Ovary (tissue), 9 donors: Measurements from ENCODE around the gene CCRL2. TPM values are rescaled to one million over a fixed set of nuclear protein-coding genes. Genes with fewer than 3 reads are reported as not detected.

Experiments
- DNase-seq, 5 donors: peaks; one replicate each; pipeline ENCODE4 v3.0.0-alpha.2; 2019 to 2020
- H3K27ac ChIP-seq, 2 donors: fragments of 200-600 bp; one replicate each; pipeline versions ENCODE4 v1.5.1 to v1.8.0; 2019 to 2022
- H3K27me3 ChIP-seq: fragments of 200-600 bp; one replicate; pipeline ENCODE4 v1.8.0; 2022
- H3K36me3 ChIP-seq: fragments of 200-600 bp; sonication (generic); one replicate; pipeline ENCODE4 v1.5.1; 2019
- H3K4me1 ChIP-seq: one replicate; pipeline ENCODE4 v1.8.1; 2013; ENCODE audit warnings: mild to moderate bottlenecking, moderate library complexity; ENCODE audit not compliant: insufficient read depth
- H3K4me3 ChIP-seq: fragments of 200-600 bp; sonication (generic); one replicate; pipeline ENCODE4 v1.5.1; 2017
- H3K9me3 ChIP-seq, 2 donors: fragments of 200-600 bp in 1 of 2; sonication (generic) in 1 of 2; one replicate each; pipeline versions ENCODE4 v1.5.1 to v1.8.1; 2013 to 2019; ENCODE audit warnings: mild to moderate bottlenecking in 1 of 2, moderate library complexity in 1 of 2
- EP300 ChIP-seq: sonication (generic); formaldehyde crosslinking; IDR thresholded peaks from one replicate; pipeline ENCODE4 v1.6.1; 2017; ENCODE audit warnings: antibody characterized with exemption
- POLR2A ChIP-seq: fragments of 450-650 bp; IDR thresholded peaks from one replicate; pipeline ENCODE4 v1.6.1; 2017; ENCODE audit warnings: antibody characterized with exemption, mild to moderate bottlenecking, moderate library complexity
- WGBS, 3 donors: extraction: QIAGEN DNeasy Blood & Tissue Kit in 1 of 3; methylation state at CpG; one replicate each; pipeline versions ENCODE4 v1.1.5 to v1.1.7; 2013 to 2017; 5-methylcytosine and 5-hydroxymethylcytosine counted together
- intact Hi-C, 4 donors: fragments of 100-400 bp; cut with DNase I; formaldehyde crosslinking; loops; one replicate each; pipeline versions ENCODE4 v1.11.0 to v1.15.1; 2022 to 2023
- polyA plus RNA-seq, 2 donors: library from polyadenylated mRNA; stranded (reverse); fragments of 200-250 nt in 1 of 2; fragments of 350-450 nt in 1 of 2; fragmentation: Illumina TruSeq in 1 of 2; extraction: RNeasy Lipid Tissue Mini Kit (QIAGEN cat#74804) in 1 of 2; gene quantifications; one replicate each; pipeline ENCODE4 v1.2.3, GENCODE V29; 2013 to 2014
- total RNA-seq, 7 donors: library from RNA; depleted of rRNA in 2 of 7; stranded (reverse); fragments of >200 nt in 2 of 7; fragmentation: NEBNext Ultra II Directional in 3 of 7; extraction: Animal tissue kit (Norgen Biotek cat#: 25700) in 3 of 7; gene quantifications; one replicate each; pipeline versions ENCODE4 v1.1.0 to v1.2.4, GENCODE V29; 2016 to 2023
- TF ChIP-seq, protein P1 (sequence below), 3 donors: fragments of 450-650 bp in 2 of 3; fragments of 200-600 bp in 1 of 3; IDR thresholded peaks; one replicate each; pipeline versions ENCODE4 v1.5.1 to v1.8.0; 2016 to 2022; ENCODE audit warnings: antibody characterized with exemption in 3 of 3, mild to moderate bottlenecking in 1 of 3
- donor health status: DM: no; HTN: no; CAD: no; lungs with moderate emphysema.
- donor health status: DM: no; HTN: no; CAD: no.
- donor health status: Bipolar disorder and iron deficiency.
- donor health status: DM: yes; HTN: yes; CAD: no.
- donor health status: DM: no; HTN: no; CAD: no.
- donor health status: DM: yes; HTN: yes; CAD: no.

The CCRL2 gene
- total and polyA plus RNA-seq, 9 donors = 0.72 to 5.4 (median 1.1) TPM; not detected in 1

DNA sequence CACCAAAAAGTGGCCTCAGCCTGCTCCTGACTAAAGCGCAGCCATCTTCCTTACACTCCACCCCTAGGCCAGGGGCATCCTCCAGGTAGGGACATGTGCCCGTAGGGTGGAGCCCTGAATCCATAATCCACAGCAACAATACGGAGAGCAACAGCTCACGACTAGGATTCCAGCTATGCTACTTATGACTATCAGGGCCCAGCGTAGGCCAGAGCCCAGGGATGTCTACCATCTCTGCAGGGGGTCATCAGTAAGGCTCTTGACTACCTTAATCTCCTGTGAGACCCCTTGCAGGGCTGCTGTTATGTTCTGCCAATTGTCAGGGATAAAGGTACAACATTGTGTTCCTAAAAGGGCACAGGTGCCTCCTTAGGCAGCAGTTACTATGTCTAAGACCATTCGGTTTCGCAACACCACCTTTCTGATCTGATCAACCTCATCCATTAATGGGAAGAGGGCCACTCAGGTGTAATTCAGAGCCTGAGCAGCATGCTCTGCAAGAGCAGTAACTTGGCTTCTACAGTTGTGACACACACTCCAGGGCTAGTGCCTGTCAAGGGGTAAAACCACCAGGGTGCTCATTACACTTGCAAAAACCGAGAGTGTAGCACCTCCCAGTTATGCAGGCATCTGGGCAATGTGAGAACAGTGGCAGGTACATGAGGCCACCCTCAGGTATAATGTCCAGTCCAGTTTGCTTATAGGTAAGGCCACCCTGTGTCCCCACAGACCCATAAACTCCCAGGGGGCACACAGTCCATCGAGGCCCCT lies 11.0 kb downstream of the CCRL2 start:
- no peak for DNase-seq
- no peak overlapping the region for H3K27ac ChIP-seq
- no peak for TF ChIP-seq EP300
- TF ChIP-seq, protein P1, sequence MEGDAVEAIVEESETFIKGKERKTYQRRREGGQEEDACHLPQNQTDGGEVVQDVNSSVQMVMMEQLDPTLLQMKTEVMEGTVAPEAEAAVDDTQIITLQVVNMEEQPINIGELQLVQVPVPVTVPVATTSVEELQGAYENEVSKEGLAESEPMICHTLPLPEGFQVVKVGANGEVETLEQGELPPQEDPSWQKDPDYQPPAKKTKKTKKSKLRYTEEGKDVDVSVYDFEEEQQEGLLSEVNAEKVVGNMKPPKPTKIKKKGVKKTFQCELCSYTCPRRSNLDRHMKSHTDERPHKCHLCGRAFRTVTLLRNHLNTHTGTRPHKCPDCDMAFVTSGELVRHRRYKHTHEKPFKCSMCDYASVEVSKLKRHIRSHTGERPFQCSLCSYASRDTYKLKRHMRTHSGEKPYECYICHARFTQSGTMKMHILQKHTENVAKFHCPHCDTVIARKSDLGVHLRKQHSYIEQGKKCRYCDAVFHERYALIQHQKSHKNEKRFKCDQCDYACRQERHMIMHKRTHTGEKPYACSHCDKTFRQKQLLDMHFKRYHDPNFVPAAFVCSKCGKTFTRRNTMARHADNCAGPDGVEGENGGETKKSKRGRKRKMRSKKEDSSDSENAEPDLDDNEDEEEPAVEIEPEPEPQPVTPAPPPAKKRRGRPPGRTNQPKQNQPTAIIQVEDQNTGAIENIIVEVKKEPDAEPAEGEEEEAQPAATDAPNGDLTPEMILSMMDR (IDR thresholded peaks at IDR 0.05) = no peak
- no peaks in the 10 kb centered on the region for H3K9me3 ChIP-seq
- WGBS, 3 donors = 83 to 87% (median 85%) methylated on average over 9 of the region's 9 CpGs
- no peaks in the 10 kb centered on the region for H3K4me1 ChIP-seq
- intact Hi-C loops = no loop called here
- no peak overlapping the region for H3K4me3 ChIP-seq
- no peaks in the 10 kb centered on the region for H3K36me3 ChIP-seq
- no peaks in the 10 kb centered on the region for H3K27me3 ChIP-seq

DNA sequence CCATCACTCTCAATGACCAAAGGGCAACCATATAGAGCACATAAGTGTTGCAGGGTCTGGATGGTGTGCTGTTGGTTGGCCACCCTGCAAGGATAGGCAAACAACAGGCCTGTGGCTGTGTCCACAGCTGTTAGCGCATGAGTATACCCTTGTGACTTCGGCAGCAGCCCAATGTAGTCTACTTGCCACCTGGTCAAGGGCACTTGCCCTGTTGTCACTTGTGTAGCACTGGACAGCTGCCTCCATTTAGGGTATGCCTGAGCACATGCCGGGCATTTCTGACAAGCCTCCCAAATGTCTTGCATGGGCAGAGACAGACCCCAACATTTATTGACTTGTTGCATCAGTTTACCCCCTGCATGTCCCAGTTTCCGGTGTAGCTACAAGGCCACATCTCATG lies 12.8 kb downstream of the CCRL2 start:
- intact Hi-C loops = loop anchor here in 1 of 4 donors (10.0 kb wide), 1 partner anchor 915 kb away; no protein-coding TSS in a partner anchor
- Histone ChIP-seq H3K4me1 (no peaks in the 10 kb centered on the region), H3K27ac (no peak overlapping the region), H3K27me3 (no peaks in the 10 kb centered on the region), H3K36me3 (no peaks in the 10 kb centered on the region), H3K9me3 (no peaks in the 10 kb centered on the region), H3K4me3 (no peak overlapping the region)
- TF ChIP-seq EP300 = no peak
- TF ChIP-seq, protein P1 (IDR thresholded peaks at IDR 0.05) = no peak
- TF ChIP-seq POLR2A = no peak
- DNase-seq = no peak
- 91 to 100% (median 98%) methylated on average over 4 of the region's 4 CpGs for WGBS, 3 donors

DNA sequence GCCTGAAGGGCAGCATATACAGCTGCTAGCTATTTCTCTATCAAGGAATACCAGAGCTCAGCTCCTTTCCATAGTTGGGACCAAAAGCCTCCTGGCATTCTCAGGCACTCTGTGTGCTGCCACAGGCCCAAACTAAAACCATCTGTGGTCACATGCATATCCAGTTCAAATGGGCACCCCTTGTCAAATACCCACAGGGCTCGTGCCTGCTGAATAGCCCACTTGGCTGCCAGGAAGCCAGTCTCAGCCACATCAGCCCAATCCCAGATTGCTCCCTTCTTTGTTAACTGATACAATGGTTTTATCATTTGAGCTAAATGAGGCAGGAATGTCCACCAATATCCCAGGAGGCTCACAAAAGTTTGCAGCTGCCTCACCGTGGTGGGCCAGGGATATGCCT lies 13.9 kb downstream of the CCRL2 start:
- Histone ChIP-seq H3K36me3 (no peaks in the 10 kb centered on the region), H3K9me3 (no peaks in the 10 kb centered on the region), H3K4me3 (no peak overlapping the region), H3K4me1 (no peaks in the 10 kb centered on the region), H3K27ac (no peak overlapping the region), H3K27me3 (no peaks in the 10 kb centered on the region)
- whole genome bisulfite sequencing, 3 donors = 84 to 89% (median 86%) methylated on average over 2 of the region's 2 CpGs
- no peak for DNase-seq
- TF ChIP-seq, protein P1 (IDR thresholded peaks at IDR 0.05) = no peak
- TF ChIP-seq EP300 (no peak), POLR2A (no peak)
- intact Hi-C loops = loop anchor here in 1 of 4 donors (10.0 kb wide), 1 partner anchor 916 kb away; no protein-coding TSS in a partner anchor

DNA sequence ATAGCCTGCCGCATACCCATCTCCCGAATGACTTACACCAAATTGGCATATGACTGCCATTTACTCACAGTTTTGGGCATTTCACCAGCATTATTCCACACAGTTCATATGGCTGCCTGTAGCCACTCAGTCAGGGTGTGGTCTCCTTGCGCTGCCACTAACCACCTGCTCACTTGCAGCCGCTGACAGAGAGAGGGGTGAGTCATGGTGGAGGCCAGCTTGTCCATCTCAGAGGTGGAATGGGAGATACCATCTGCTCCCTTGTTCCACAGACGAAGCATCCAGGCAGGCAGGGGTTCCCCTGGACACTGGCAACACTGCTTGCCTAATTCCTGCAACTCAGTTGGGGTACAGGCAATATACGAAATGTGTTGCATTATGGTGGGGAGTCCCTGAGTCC lies 15.6 kb downstream of the CCRL2 start:
- Histone ChIP-seq H3K27ac (no peak overlapping the region), H3K9me3 (no peaks in the 10 kb centered on the region), H3K36me3 (no peaks in the 10 kb centered on the region), H3K27me3 (no peaks in the 10 kb centered on the region), H3K4me3 (no peak overlapping the region), H3K4me1 (no peaks in the 10 kb centered on the region)
- TF ChIP-seq, protein P1 (IDR thresholded peaks at IDR 0.05) = no peak
- TF ChIP-seq POLR2A (no peak), EP300 (no peak)
- intact Hi-C loops = loop anchor here in 1 of 4 donors (10.0 kb wide), 1 partner anchor 918 kb away; no protein-coding TSS in a partner anchor
- no peak for DNase-seq
- 87 to 97% (median 92%) methylated on average over 6 of the region's 6 CpGs for WGBS, 3 donors
